Measurements from ENCODE around the gene FRY. TPM values are rescaled to one million over a fixed set of nuclear protein-coding genes. Genes with fewer than 3 reads are reported as not detected.

The FRY gene
- total and polyA plus RNA-seq, 10 of the 15 experiments (the other 5 are each of a cell fraction or from before 2014, with no cell fraction given), result 0.18 to 1.4 (median 0.30) TPM

DNA sequence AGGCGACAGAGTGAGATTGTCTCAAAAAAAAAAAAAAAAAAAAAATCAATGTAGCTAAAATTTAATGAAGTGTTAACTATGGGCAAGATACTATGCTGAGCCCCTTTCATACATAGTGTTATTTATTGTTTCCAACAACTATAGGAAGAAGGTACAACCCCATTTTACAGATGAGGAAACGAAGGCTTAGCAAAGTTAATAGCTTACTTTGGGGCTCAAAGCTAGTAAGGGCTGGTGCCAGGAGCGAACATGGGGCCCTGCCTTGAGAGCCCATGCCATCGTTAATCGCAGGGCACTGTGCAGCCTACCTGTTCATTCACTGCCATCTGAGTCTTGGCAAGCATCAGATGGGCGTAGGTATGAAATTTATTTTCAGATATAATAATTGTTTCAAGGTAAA is 1.9 kb upstream of the FRY start:
- ChIA-PET POLR2A (interaction anchor here (0.6 to 0.9 kb wide), 2 partner anchors 44 to 62 kb away, joined by 3 to 5 read pairs; no protein-coding TSS in a partner anchor), RAD21 (ENCODE audit: unreplicated experiment) (no interaction called here), CTCF (interaction anchor here (0.6 to 1.4 kb wide), 4 partner anchors 8 to 728 kb away, joined by 3 to 4 read pairs (median 3); no protein-coding TSS in a partner anchor), SMC1A (ENCODE audit: uncharacterized antibody, unreplicated experiment) (interaction anchor here (0.9 kb wide), 1 partner anchor 116 kb away, joined by 3 read pairs; no protein-coding TSS in a partner anchor)
- TF ChIP-seq SIX5 (IDR thresholded peaks at IDR 0.05; ENCODE audit: low read depth, low read length, severe bottlenecking) (no peak), RB1 (IDR thresholded peaks at IDR 0.05; ENCODE audit: borderline replicate concordance) (no peak), EZH2 (IDR thresholded peaks at IDR 0.05; ENCODE audit: borderline replicate concordance, control insufficient read depth, low read depth, low read length) (no peak)
- TF ChIP-seq, protein P1, sequence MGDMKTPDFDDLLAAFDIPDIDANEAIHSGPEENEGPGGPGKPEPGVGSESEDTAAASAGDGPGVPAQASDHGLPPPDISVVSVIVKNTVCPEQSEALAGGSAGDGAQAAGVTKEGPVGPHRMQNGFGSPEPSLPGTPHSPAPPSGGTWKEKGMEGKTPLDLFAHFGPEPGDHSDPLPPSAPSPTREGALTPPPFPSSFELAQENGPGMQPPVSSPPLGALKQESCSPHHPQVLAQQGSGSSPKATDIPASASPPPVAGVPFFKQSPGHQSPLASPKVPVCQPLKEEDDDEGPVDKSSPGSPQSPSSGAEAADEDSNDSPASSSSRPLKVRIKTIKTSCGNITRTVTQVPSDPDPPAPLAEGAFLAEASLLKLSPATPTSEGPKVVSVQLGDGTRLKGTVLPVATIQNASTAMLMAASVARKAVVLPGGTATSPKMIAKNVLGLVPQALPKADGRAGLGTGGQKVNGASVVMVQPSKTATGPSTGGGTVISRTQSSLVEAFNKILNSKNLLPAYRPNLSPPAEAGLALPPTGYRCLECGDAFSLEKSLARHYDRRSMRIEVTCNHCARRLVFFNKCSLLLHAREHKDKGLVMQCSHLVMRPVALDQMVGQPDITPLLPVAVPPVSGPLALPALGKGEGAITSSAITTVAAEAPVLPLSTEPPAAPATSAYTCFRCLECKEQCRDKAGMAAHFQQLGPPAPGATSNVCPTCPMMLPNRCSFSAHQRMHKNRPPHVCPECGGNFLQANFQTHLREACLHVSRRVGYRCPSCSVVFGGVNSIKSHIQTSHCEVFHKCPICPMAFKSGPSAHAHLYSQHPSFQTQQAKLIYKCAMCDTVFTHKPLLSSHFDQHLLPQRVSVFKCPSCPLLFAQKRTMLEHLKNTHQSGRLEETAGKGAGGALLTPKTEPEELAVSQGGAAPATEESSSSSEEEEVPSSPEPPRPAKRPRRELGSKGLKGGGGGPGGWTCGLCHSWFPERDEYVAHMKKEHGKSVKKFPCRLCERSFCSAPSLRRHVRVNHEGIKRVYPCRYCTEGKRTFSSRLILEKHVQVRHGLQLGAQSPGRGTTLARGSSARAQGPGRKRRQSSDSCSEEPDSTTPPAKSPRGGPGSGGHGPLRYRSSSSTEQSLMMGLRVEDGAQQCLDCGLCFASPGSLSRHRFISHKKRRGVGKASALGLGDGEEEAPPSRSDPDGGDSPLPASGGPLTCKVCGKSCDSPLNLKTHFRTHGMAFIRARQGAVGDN (IDR thresholded peaks at IDR 0.05), result no peak
- TF ChIP-seq, protein P2, sequence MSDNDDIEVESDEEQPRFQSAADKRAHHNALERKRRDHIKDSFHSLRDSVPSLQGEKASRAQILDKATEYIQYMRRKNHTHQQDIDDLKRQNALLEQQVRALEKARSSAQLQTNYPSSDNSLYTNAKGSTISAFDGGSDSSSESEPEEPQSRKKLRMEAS (IDR thresholded peaks at IDR 0.05; ENCODE audit: low read depth, low read length), result no peak
- no peaks in the 10 kb centered on the region for H3K27me3 ChIP-seq (replicated peaks in 1 of 2; ENCODE audit: control insufficient read depth in 2 of 2, insufficient read depth in 2 of 2, low read length in 1 of 2)
- H3K36me3 ChIP-seq (ENCODE audit: control insufficient read depth in 2 of 2, insufficient read depth in 2 of 2, low read length in 1 of 2), result no peaks in the 10 kb centered on the region
- H3K9me3 ChIP-seq (replicated peaks; ENCODE audit: control insufficient read depth, insufficient read depth, low read length), result no peaks in the 10 kb centered on the region
- BruUV-seq (replicated peaks), result no TSS peak
- no peak overlapping the region for H2AFZ ChIP-seq (ENCODE audit: control insufficient read depth, low read depth, low read length)
- 87% methylated on average over 5 of the region's 6 CpGs for WGBS (ENCODE audit: insufficient coverage, insufficient replicate concordance, low lambda C conversion rate, missing lambda C conversion rate)
- intact Hi-C loops (cut with micrococcal nuclease; ENCODE audit: unreplicated experiment) (no loop called here), in situ Hi-C loops (cut with MboI) (loop anchor here (5.0 kb wide), 1 partner anchor 283 kb away; no protein-coding TSS in a partner anchor)
- no peaks in the 10 kb centered on the region for H3K79me2 ChIP-seq (ENCODE audit: control insufficient read depth, insufficient read depth, low read length)
- H3K27ac ChIP-seq (ENCODE audit: control insufficient read depth, insufficient read depth), result no peak overlapping the region
- no peak overlapping the region for H3K4me2 ChIP-seq (ENCODE audit: control insufficient read depth, insufficient read depth)
- no peaks in the 10 kb centered on the region for H4K20me1 ChIP-seq (ENCODE audit: control insufficient read depth, insufficient read depth)
- FAIRE-seq (no peak), DNase-seq (ENCODE audit: low read depth, low spot score) (no peak), ATAC-seq (no peak)
- no peak overlapping the region for H3K4me3 ChIP-seq
- no peaks in the 10 kb centered on the region for H3K4me1 ChIP-seq (ENCODE audit: control insufficient read depth, insufficient read depth, low read length)
- H3K9ac ChIP-seq (ENCODE audit: control insufficient read depth, insufficient read depth, low read length), result no peak overlapping the region
